CD4-positive, alpha-beta T cell treated with Interleukin-1 beta for 1 hour (primary cell): ENCODE results near the gene YARS1.

Experiments used
- DNase-seq, 2 donors: peaks; one replicate each; pipeline ENCODE4 v3.0.0-alpha.2; 2020 to 2022

Gene YARS1

GRCh38 chr1:32817159-32817814 is at the start of gene YARS1, which contains the start of gene S100PBP:
Gene YARS1 (minus strand): TSS chr1:32817358. CDS start chr1:32817244, 114 bp downstream.
Gene S100PBP (plus strand): TSS chr1:32817653. CDS start chr1:32826100, 8,447 bp downstream.
- DNase-seq, result peak; percentile 99

DNA sequence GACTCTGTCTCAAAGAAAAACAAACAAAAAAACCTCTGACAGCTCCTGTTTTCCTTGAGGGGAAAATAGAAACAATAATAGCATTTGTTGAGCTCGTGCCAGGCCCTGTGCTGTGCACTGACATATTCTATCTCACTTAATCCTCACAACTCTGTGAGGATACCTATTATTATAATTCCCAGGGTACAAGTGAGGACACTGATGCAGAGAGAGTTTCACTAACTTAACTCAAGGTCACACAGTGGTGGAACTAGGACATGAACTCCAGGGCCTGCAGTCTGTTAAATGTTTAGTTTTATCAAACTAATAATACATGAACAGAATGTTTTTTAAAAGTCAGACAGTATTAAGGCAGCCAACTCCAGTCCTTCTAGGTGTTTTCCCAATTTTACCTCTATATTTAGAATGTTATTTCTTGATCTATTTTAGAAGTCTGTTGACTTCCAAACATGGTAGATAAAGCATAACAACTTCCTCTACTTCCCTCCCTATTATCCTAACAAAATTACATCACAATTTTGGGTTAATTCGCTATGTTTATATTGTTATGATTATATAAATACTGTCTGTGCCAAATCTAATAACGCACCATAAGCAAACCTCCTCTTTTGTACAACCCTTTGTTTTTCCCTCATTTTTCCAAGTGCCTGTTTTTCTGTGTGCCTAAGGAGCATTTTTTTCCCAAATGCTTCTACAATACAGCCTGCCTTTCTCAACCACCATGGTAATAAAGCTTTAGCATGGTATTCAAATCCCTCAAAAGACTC is 48.7 kb upstream of the YARS1 start:
- no peak for DNase-seq

DNA sequence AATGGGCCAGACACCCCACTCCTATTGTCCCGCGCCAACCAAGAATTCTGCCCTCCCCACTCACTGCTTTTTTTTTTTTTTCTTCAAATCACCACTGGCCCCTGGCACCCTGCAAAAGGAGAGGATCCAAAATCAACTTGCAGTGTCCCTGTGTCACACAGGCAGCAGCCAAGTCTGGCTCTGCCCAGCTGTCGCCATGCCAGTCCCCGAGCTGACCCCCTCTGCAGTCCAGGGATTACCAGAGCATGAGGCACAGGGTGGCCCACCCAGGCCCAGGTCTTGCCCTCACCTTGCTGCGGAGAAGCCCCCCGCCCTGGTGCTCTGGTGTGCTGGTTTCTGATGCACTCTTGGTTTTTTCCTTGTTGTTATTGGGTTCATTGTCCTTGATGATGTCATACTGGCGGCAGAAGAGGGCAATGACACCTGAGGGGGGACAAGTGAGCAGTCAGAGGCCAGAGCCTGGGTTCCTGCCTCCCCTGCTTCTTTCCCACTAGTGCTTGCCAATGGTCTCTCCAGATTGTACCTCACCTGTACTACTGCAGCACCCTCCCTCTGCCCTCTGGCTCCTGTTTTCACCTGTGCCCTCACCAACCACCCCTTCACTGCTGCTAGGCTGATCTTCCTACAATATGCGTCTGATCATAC is 47.3 kb upstream of the YARS1 start:
- no peak for DNase-seq

DNA sequence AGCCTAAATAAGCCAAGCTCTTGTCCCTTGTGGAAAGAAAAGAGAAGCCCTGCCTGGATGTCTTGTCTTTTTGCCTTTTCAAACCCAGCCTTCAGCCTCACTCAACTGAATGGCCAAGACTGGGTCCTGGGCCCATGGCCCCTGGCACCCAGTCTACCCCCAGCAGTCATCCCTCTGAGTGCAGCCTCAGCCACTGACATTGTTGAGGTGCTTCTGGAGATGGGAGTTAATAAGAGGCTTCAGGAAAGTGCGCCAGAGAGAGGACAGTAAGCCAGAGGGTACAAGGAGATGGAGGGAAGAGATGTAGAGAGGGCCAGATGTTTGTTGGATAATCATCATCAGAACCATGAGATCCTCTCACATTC is 46.7 kb upstream of the YARS1 start:
- no peak for DNase-seq

DNA sequence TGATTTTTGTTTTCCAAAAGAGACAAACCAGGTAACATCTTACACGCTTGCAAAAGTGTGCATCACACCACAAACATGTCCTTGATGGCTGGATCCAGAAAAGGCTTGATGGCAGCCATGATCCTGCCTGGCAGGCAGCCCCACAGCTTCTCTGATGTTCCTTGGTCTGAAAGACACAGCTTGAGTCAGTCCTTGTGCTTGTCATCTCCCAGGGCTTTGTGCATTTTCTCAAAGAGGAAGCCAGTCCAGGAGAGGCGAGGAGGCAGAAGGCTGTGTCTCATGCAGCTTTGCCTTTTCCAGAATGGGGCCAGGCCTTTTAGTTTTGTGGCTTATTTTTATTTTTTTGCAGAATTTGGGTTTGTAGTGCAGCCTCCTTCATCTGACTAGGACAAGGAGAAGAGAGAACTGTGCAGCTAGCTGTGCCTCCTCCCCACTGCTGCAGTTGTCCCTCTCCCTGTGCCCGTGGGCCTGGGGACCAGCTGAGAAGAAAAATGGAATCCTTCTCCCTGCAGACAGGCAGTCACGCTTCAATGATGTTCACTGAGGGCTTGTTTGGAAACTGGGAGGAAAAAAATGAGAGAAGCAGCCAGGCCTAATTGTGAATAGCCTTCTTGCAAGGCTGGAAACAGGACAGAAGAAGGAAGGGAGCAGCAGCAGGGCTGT is 46.2 kb upstream of the YARS1 start:
- DNase-seq, result no peak

GRCh38 chr1:32861904-32862695 is 44.9 kb upstream of the YARS1 start:
- DNase-seq, result no peak

- no peak for DNase-seq
Observed at GRCh38 chr1:32860566-32860965, 43.4 kb upstream of the YARS1 start.

GRCh38 chr1:32859915-32860314 is 42.8 kb upstream of the YARS1 start:
- DNase-seq, result no peak

DNA sequence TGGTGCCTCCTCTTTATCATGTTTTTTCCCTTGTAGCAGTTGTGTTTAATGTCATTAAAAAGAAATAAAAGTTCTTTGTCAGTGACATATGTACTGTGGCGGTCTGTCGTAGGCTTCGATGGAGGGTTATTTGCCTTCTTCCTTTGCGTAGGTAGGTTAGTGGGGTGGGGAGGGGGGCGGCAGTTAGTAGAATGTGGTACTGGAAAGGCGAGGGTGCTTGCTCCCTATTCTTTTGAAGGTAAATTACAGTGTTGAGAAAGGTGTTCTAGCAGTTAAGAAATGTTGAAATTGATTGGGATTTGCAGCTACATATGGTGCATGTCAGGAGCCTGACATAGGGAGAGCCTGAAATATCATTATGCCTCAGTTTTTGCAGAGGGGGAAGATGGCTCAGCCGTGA is 41.6 kb upstream of the YARS1 start:
- no peak for DNase-seq

GRCh38 chr1:32858136-32858535 is 41.0 kb upstream of the YARS1 start:
- DNase-seq, result no peak

DNA sequence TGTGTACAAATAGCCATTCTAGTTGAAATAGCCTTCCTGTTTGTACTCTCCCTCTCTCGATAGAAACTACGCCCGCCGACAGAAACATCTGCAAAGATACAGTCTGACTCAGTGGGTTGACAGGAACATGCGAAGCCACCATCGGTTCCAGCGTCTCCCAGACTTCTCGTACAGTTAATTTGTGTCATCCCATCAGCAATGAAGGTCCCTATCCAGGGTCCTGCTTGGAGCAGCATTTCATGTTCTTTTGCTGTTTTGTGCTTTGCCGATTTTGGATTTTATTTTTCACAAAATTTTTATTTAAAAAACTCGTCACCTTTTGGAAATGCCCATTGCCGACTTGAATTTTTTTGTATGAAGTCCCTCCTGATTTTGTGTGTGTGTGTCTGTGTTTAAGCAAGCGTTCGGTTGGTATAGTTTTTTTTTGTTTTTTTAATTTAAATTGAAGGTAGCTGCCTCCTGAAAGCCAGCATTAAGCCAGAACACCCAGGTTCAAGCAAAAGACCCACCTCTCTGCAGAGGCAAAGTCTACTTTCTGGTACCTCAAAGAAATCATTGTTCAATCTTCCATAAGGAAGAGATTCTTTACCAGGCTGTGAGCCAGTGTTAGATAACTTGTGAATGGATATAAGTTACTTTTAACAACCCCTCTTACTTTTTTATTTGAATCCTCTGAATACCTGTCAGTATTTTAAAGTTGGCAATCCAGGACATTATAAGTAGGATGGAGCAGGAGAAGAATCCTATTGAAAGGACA is 38.9 kb upstream of the YARS1 start:
- no peak for DNase-seq

GRCh38 chr1:32848354-32849063 is 31.4 kb upstream of the YARS1 start:
- DNase-seq, result no peak

- DNase-seq, result no peak
Observed at GRCh38 chr1:32831878-32832277, 14.7 kb upstream of the YARS1 start.

DNA sequence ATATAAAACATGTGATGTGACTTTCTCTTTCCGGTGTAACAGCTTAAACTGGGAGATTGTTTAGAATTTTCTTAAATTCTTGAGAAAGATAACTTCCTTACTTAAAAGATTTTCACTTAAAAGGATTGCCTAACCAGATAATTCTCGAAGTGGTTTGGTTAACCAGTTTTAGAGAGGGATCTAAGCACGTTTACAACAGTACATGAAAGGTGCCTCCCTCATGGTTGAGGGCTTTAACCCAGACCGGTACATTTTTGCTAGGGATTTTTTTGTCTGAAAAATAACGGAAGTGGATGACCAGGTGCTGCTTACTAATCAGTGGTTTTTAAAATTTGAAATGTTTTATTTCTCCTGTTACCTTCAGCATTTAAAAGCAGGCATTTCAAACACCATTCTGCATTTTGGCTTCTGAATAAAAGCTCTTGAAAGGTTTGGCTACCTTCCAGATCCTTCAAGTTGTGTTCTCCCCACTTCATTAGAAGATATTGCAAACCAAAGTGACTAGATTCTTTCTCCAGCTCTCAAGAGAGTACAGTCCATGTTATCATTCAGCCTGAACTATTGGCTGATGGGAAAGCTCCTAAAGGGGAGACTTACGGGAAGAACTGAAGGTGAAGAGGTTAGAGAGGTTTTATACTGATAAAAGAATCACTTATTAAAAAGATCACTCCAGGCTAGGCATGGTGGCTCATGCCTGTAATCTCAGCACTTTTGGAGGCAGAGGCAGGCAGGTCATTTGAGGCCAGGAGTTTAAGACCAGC is 13.1 kb upstream of the YARS1 start:
- DNase-seq, result no peak

GRCh38 chr1:32828341-32828740 is 11.2 kb upstream of the YARS1 start:
- DNase-seq, result no peak

DNA sequence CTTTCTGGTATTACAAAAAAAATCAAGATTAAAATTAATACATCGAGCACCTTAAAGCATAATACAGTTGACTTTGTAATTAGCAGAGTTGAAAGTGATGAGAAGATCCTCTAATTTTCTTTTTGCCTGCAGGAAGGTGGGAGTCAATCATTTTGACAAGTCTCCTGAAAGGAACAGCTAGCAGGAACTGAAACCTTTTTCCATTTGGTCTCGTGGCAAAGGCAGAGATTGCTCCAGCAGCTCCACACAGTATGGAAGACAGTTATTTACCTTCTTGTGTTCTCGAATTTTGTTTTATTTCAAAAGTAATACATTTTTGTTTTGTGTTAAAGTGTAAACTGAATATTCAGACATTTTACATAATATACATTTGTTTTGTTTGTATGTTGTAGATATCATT is 8.0 kb upstream of the YARS1 start:
- no peak for DNase-seq

DNA sequence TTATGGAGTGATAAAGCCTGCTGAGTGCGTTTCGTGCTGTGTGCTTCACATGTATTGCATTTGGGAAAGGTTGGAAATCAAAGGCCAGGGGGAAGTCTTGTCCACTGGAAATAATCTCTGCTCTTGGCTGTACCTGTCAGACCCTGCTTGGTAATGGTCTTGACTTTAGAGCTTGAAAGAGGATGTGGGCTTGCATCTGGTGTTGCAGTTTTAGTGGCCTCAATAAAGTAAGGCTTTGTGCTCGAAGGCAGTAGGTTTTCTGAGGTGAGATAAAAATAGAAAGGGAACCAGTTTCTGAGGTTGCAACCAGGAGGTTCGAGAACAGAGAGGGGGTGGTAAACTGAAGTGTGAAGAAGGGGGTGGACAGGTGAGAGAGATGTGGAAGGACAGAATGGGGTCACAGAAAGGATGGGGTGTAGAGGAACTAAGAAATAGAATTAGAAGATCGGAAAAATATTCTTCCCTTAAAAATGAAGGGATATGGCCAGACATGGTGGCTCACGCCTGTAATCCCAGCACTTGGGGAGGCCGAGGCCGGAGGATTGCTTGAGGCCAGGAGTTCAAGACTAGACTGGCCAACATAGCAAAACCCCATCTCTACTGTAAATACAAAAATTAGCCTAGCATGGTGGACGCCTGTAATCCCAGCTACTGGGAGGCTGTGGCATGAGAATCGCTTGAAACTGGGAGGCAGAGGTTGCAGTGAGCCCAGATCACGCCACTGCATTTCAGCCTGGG is 1.8 kb upstream of the YARS1 start:
- peak; percentile 8 to 41 for DNase-seq

DNA sequence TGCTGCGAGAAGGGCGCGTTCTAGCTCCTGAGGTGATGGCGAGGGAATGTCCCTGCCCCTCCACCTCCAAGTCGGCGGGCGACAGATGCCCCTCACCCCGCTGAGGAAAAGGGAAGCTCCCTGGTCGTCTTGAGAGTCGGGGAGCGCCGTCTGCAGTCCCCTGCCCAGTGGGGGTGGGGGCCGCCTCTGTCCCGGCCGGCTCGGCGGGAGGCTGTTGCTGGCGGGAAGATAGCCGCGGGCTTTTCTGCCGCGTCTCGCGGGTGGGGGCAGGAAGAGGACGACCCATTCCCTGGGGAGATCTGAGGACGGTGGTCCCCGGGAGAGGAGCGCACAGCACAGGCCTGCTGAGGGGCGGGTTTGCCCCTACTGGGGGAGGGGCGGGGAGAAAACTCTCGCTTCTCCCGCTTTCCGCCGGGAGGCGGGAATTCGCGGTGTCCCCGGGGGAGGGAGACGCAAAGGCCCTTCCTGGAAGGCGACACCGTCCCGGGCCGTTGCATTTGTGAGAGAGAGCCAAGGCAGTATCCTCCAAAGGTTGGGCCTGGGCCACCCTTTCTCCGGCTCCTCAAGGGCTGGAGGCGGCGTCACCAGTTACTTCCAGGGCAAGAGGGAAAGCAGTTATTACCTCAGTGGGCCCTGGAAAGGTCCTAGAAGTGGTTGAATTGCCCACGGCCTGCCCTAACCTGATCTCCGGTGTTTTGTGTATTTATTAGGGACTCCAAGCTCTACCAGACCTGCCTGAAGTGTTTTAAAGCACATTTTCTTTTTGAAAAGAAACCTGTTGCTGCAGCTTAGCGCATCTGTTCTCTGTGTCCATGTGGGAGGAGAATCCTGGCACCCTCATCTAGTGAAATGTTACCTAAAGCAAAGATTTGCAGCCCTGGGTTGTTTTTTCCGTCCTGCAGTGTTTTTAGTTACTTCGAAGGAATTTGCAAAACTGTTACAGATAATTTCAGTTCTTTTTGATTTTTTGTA is 943 bp upstream of the YARS1 start:
- peak in 1 of 2 donors; percentile 25 for DNase-seq
